Chondrocyte (in vitro differentiated cells): ENCODE results near the gene RNF115. TPM values are rescaled to one million over a fixed set of nuclear protein-coding genes. Genes with fewer than 3 reads are reported as not detected.
"Not testable (repeated sequence)": the region's sequence is repeated elsewhere in the genome, so short reads cannot be mapped to it uniquely, and the experiment has no call there.

ENCODE experiments used
- DNase-seq: peaks from one replicate; pipeline ENCODE4 v3.0.0; 2021; ENCODE audit warnings: mixed read lengths, low spot score
- H3K27ac Mint-ChIP-seq: one replicate; pipeline ENCODE4 v1.8.0; 2021; ENCODE audit warnings: mild to moderate bottlenecking, moderate library complexity, mixed read lengths; ENCODE audit not compliant: unreplicated experiment
- H3K27me3 Mint-ChIP-seq: 2 replicates; pipeline ENCODE4 v1.8.0; 2021; ENCODE audit warnings: low read depth, mixed read lengths
- H3K36me3 Mint-ChIP-seq: 2 replicates; pipeline ENCODE4 v1.8.0; 2021; ENCODE audit warnings: low read depth, mixed read lengths
- H3K4me1 Mint-ChIP-seq: 2 replicates; pipeline ENCODE4 v1.8.0; 2021; ENCODE audit warnings: low read depth, mild to moderate bottlenecking, mixed read lengths
- H3K4me3 Mint-ChIP-seq: one replicate; pipeline ENCODE4 v1.8.0; 2021; ENCODE audit warnings: mild to moderate bottlenecking, moderate library complexity, mixed read lengths; ENCODE audit not compliant: unreplicated experiment
- H3K9me3 Mint-ChIP-seq: 2 replicates; pipeline ENCODE4 v1.8.0; 2021; ENCODE audit warnings: low read depth, mixed read lengths
- total RNA-seq: library from RNA; stranded (reverse); gene quantifications from 3 replicates; pipeline ENCODE4 v1.2.1, GENCODE V29; 2021
- TF ChIP-seq, protein P1 (sequence below): fragments of 200-600 bp; sonication (generic); IDR thresholded peaks from 2 replicates; pipeline ENCODE4 v1.5.0; 2021; ENCODE audit warnings: antibody characterized with exemption, mild to moderate bottlenecking, moderate library complexity

RNF115 gene
- total RNA-seq, 1 donor from 2014 or later = 12.7 TPM

DNA sequence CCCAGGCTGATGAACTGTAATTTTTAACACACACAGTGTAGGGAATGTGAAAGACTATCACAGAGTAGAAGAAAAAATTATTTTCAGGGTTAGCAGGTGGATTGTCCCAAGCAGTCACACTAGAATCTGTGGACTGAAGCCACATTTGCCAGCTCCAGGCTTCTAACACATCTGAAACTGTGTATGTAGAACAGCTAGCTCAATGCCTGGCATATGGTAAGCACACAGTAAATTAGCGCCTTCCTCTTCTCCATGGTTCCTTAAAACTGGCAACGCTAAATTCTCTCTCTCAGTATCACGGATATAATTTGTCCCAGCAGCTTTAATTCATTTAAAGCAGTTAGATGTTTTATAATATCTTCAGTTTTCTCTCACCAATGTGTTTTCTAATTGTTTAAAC, 19.1 kb upstream of the RNF115 start:
- Mint-ChIP-seq H3K27ac (no peak overlapping the region), H3K4me1 (peaks cover 8% of the 10 kb centered on the region), H3K9me3 (no peaks in the 10 kb centered on the region), H3K36me3 (peaks cover 22% of the 10 kb centered on the region), H3K4me3 (no peak overlapping the region), H3K27me3 (no peaks in the 10 kb centered on the region)
- no peak for DNase-seq
- TF ChIP-seq, protein P1, sequence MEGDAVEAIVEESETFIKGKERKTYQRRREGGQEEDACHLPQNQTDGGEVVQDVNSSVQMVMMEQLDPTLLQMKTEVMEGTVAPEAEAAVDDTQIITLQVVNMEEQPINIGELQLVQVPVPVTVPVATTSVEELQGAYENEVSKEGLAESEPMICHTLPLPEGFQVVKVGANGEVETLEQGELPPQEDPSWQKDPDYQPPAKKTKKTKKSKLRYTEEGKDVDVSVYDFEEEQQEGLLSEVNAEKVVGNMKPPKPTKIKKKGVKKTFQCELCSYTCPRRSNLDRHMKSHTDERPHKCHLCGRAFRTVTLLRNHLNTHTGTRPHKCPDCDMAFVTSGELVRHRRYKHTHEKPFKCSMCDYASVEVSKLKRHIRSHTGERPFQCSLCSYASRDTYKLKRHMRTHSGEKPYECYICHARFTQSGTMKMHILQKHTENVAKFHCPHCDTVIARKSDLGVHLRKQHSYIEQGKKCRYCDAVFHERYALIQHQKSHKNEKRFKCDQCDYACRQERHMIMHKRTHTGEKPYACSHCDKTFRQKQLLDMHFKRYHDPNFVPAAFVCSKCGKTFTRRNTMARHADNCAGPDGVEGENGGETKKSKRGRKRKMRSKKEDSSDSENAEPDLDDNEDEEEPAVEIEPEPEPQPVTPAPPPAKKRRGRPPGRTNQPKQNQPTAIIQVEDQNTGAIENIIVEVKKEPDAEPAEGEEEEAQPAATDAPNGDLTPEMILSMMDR = no peak

DNA sequence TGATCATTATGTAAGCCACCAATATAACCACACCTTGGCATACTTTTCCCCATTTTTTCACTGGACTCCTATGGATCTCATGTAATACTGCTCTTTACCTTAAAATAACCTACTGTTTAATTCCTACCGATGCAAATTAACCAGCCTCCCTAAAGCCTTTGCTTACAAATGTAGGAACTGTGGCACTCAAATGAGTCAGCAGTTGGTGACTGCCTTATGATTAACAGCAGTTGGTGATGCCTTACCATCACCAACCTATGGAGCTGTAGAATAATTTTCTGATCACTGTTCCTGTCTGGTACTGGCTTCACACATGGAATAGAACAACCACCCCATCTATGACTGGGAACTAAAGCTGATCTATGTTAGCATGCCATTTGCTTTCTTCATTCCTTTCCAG, 13.8 kb upstream of the RNF115 start:
- no peak for DNase-seq
- H3K9me3 Mint-ChIP-seq = no peaks in the 10 kb centered on the region

DNA sequence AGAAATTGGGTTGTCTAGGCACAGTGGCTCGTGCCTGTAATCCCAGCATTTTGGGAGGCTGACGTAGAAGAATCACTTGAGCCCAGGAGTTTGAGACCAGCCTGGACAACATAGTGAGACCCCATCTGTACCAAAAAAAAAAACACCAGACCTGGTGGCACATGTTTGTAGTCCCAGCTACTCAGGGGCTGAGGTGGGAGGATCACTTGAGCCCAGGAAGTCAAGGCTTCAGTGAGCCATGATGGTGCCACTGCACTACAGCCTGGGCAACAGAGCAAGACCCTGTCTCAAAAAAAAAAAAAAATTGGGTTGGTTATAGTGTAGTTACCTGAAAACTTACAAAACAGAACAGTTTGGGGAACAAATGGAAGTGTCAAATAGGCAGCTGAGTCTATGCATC, 6.9 kb upstream of the RNF115 start:
- Mint-ChIP-seq H3K36me3 (peaks cover 49% of the 10 kb centered on the region), H3K4me1 (peaks cover 13% of the 10 kb centered on the region)

More for the DNA sequence above, 13.8 kb upstream of the RNF115 start:
- Mint-ChIP-seq H3K27ac (no peak overlapping the region), H3K27me3 (no peaks in the 10 kb centered on the region), H3K4me1 (no peaks in the 10 kb centered on the region), H3K36me3 (peaks cover 40% of the 10 kb centered on the region), H3K4me3 (no peak overlapping the region)
- TF ChIP-seq, protein P1 = no peak

DNA sequence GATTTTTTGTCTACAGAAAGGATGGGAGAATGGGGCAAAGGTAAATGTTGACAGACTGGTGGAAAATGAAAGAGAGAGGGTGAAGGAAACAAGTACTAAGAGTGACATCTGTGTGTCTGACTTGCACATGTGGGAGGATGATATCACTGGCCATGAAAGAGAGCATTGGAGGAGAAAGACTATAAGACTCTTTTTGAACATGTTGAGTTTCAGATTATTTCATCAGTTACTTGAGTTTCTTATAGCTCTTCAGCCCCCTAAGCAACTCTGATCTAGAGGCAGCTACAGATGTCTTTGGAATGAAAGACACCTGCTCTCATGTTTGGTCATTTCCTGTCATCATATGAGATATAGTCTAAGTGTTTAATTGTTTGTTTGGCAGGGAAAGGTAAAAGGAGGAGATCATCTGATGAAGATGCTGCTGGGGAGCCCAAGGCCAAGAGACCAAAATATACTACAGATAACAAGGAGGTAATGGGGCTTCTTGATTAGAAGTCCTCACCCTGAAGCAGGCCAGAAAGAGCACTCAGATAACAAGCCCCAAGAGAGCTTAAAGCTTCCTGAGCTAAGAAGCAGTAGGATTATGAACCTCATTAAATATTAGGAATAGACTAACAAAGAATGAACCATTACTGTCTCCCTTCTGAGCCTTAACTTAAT, 4.6 kb upstream of the RNF115 start:
- Mint-ChIP-seq H3K9me3 (no peaks in the 10 kb centered on the region), H3K36me3 (peaks cover 48% of the 10 kb centered on the region), H3K4me1 (peaks cover 24% of the 10 kb centered on the region), H3K4me3 (no peak overlapping the region), H3K27me3 (no peaks in the 10 kb centered on the region), H3K27ac (peak overlapping the region; percentile 75)
- no peak for DNase-seq
- TF ChIP-seq, protein P1 = no peak

More for the DNA sequence above, 6.9 kb upstream of the RNF115 start:
- H3K27me3 Mint-ChIP-seq, DNase-seq, H3K4me3 Mint-ChIP-seq, H3K9me3 Mint-ChIP-seq, H3K27ac Mint-ChIP-seq: not testable (repeated sequence)

DNA sequence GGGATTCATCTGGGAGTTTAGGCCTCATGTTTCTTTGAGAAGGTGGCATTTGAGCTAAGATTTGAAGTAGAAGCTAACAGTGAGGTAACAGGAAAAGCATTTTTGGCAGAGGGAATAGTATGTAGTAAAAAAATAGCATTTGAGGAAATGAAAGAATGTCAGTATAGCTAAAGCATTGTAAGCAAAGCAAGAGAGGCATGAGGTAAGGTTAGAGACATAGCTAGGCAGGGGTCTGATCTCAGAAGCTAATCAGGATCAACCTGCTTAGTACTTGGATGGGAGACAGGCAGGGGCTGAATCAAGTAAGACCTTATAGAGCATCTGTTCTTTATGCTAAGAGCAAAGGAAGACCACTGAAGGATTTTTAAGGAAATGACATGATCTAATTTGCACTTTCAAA, 4.1 kb upstream of the RNF115 start:
- Mint-ChIP-seq H3K27ac (peak overlapping the region; percentile 75), H3K9me3 (no peaks in the 10 kb centered on the region), H3K27me3 (no peaks in the 10 kb centered on the region), H3K4me3 (no peak overlapping the region), H3K36me3 (peaks cover 44% of the 10 kb centered on the region), H3K4me1 (peaks cover 24% of the 10 kb centered on the region)
- no peak for DNase-seq
- TF ChIP-seq, protein P1 = no peak

DNA sequence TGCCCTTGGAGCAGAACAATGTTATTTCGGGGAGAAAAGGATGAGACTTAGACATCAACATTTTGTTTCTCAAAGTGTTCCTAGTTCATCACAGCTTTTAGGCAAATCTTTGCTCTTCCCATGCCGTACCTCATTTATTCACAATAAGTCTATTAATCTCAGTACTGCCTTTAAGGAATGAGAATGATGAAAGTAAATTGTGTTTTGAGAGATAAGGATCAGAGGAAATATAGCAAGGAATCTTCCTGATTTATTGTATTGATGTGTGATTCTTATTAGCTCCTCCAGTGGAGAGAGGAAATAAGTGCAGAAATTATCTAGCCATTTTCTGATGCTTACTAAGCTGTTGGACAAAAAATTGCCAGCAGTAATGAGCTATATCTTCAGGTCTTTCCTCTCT, 2.1 kb upstream of the RNF115 start:
- Mint-ChIP-seq H3K36me3 (peaks cover 35% of the 10 kb centered on the region), H3K9me3 (no peaks in the 10 kb centered on the region), H3K4me1 (peaks cover 27% of the 10 kb centered on the region), H3K4me3 (no peak overlapping the region), H3K27me3 (no peaks in the 10 kb centered on the region), H3K27ac (no peak overlapping the region)
- no peak for DNase-seq
- TF ChIP-seq, protein P1 = peak; percentile 47
